LNCAP (cell line): Measurements from ENCODE around the gene WDCP.

Experiments used
- CTCF ChIP-seq: fragments of 450-650 bp; IDR thresholded peaks from 2 replicates; pipeline ENCODE4 v1.5.1; 2017; ENCODE audit warnings: mild to moderate bottlenecking

WDCP gene

DNA sequence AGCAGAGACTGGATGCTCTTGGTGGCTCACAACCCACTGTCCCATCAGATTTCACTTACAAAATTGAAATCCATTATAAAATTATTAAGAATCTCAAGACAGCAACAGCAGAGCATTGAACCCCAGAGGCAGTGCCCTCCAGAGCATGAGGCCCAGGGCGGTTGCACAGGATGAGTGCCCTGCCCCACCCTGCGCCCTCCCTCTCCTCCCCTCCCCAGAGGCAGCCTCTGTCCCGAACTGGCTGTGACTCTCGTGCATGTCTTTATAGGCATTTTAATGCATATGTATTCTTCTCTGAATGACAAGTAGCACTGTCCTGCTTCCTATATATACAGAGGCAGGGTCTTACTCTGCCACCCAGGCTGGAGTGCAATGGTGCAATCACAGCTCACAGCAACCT lies 26.9 kb downstream of the WDCP start:
- TF ChIP-seq CTCF, result no peak

- TF ChIP-seq CTCF, result no peak
These were observed 27.5 kb downstream of the WDCP start for GRCh38 chr2:24019729-24020128.

GRCh38 chr2:24018241-24018640 lies 28.9 kb downstream of the WDCP start:
- TF ChIP-seq CTCF, result no peak

GRCh38 chr2:24017711-24018110 lies 29.5 kb downstream of the WDCP start:
- no peak for TF ChIP-seq CTCF

GRCh38 chr2:24016853-24017703 lies 30.1 kb downstream of the WDCP start:
- TF ChIP-seq CTCF, result no peak

- TF ChIP-seq CTCF, result no peak
These were observed 30.8 kb downstream of the WDCP start for GRCh38 chr2:24016376-24016761.

DNA sequence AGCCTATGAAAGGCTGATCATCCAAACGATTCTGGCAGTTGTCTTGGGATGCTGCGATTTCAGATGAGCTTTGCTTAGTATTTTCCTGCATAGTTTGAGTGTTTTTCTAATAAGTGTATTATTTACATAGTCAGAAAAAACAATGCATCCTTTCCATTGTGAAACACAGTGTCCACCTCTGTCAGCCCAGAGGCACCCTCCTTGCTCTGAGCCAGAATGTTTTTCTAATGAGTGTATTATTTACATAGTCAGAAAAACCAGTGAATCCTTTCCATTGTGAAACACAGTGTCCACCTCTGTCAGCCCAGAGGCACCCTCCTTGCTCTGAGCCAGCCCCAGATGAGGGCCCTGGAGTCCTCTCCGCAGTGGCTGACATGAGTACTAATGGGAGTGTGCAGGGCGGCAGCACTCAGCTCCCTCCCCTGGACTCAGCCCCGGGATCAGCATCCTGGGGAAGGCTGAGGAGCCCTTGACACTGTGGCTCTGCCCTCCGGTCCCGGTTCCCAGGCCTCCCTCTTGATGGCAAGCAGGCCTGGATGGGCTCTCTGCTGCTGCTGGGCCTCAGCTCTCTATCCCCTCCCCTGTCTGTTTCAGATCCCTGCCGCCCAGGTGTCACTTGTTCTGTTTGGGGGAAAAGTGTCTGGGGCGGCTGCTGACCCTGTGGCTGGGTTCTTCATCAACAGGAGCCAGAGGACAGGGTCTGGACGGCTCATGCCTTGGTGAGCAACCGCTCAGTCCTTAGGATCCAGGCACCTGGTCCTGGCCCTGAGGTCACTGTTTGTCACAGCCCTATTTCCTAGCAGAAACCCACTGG lies 31.4 kb downstream of the WDCP start:
- TF ChIP-seq CTCF, result no peak
